Neural cell (in vitro differentiated cells): ENCODE measurements around the gene ACTA2. TPM values are rescaled to one million over a fixed set of nuclear protein-coding genes. Genes with fewer than 3 reads are reported as not detected.

Source experiments
- H2AFZ ChIP-seq: fragments of 200-600, 300-800 bp; sonication (generic), shearing (Covaris generic); 2 replicates; pipeline ENCODE4 v1.6.0; 2014; ENCODE audit warnings: low read depth, mild to moderate bottlenecking, antibody characterized with exemption, low read length, moderate library complexity
- H3F3A ChIP-seq: fragments of 200-600 bp; shearing (Covaris generic); 2 replicates; pipeline ENCODE4 v1.6.1; 2016; ENCODE audit warnings: mild to moderate bottlenecking, moderate library complexity, mixed read lengths, antibody characterized with exemption, low read length; ENCODE audit not compliant: insufficient read depth, poor library complexity, severe bottlenecking
- H3K27ac ChIP-seq: fragments of 200-600, 300-800 bp; sonication (generic), shearing (Covaris generic); 2 replicates; pipeline ENCODE4 v1.5.1; 2014; ENCODE audit warnings: mild to moderate bottlenecking, low read length, moderate library complexity
- H3K27me3 ChIP-seq: fragments of 300-800, 200-600 bp; sonication (generic), shearing (Covaris generic); 2 replicates; pipeline ENCODE4 v1.6.0; 2014; ENCODE audit warnings: mild to moderate bottlenecking, low read depth, low read length, moderate library complexity; ENCODE audit not compliant: insufficient read depth
- H3K36me3 ChIP-seq: fragments of 300-800, 200-600 bp; sonication (generic), shearing (Covaris generic); 2 replicates; pipeline ENCODE4 v1.5.1; 2014; ENCODE audit warnings: mild to moderate bottlenecking, antibody characterized with exemption, low read length, moderate library complexity; ENCODE audit not compliant: insufficient read depth
- H3K4me2 ChIP-seq: fragments of 300-800, 200-600 bp; sonication (generic), shearing (Covaris generic); 2 replicates; pipeline ENCODE4 v1.6.0; 2014; ENCODE audit warnings: mild to moderate bottlenecking, low read length
- H3K4me3 ChIP-seq: fragments of 300-800, 200-600 bp; sonication (generic), shearing (Covaris generic); 2 replicates; pipeline ENCODE4 v1.5.1; 2014; ENCODE audit warnings: mild to moderate bottlenecking, low read length, moderate library complexity
- H3K79me2 ChIP-seq: fragments of 200-600 bp; shearing (Covaris generic); replicated peaks from 2 replicates; pipeline ENCODE4 v1.6.0; 2014; ENCODE audit warnings: mild to moderate bottlenecking, low read length, moderate library complexity; ENCODE audit not compliant: insufficient read depth
- H3K9ac ChIP-seq: fragments of 300-800, 200-600 bp; sonication (generic), shearing (Covaris generic); 2 replicates; pipeline ENCODE4 v1.6.1; 2016; ENCODE audit warnings: mild to moderate bottlenecking, low read length, mixed read lengths
- H3K9me2 ChIP-seq: fragments of 200-600 bp; shearing (Covaris generic); 2 replicates; pipeline ENCODE4 v1.6.1; 2016; ENCODE audit warnings: mild to moderate bottlenecking, low read length, mixed read lengths; ENCODE audit not compliant: insufficient read depth
- H3K9me3 ChIP-seq: fragments of 200-600, 300-800 bp; sonication (generic), shearing (Covaris generic); 2 replicates; pipeline ENCODE4 v1.6.1; 2016; ENCODE audit warnings: mild to moderate bottlenecking, mixed run types, low read length, moderate library complexity, mixed read lengths
- H4K20me1 ChIP-seq: fragments of 200-600 bp; shearing (Covaris generic); 2 replicates; pipeline ENCODE4 v1.6.1; 2016; ENCODE audit warnings: mild to moderate bottlenecking, mixed run types; ENCODE audit not compliant: insufficient read depth
- CTCF ChIP-seq: fragments of 450-650 bp; IDR thresholded peaks from 2 replicates; pipeline ENCODE4 v1.5.1; 2014; ENCODE audit warnings: antibody characterized with exemption, mild to moderate bottlenecking, moderate library complexity; ENCODE audit not compliant: poor library complexity, severe bottlenecking
- EP300 ChIP-seq: fragments of 450-650 bp; conservative IDR thresholded peaks from 2 replicates; pipeline ENCODE4 v1.6.1; 2014; ENCODE audit warnings: antibody characterized with exemption, mild to moderate bottlenecking, moderate library complexity; ENCODE audit not compliant: poor library complexity, severe bottlenecking
- EZH2 ChIP-seq: fragments of 200-600, 300-800 bp; shearing (Covaris generic), sonication (generic); IDR thresholded peaks from 2 replicates; pipeline ENCODE4 v1.6.1; 2014; ENCODE audit warnings: antibody characterized with exemption, low read length, borderline replicate concordance, mild to moderate bottlenecking; ENCODE audit not compliant: insufficient read depth, poor library complexity, severe bottlenecking
- MXI1 ChIP-seq: fragments of 450-650 bp; conservative IDR thresholded peaks from 2 replicates; pipeline ENCODE4 v1.6.1; 2014; ENCODE audit warnings: antibody characterized with exemption, mild to moderate bottlenecking; ENCODE audit not compliant: poor library complexity, severe bottlenecking
- POLR2AphosphoS5 ChIP-seq: IDR thresholded peaks from 2 replicates; pipeline ENCODE4 v1.6.1; 2012
- RAD21 ChIP-seq: fragments of 450-650 bp; conservative IDR thresholded peaks from 2 replicates; pipeline ENCODE4 v1.6.1; 2014; ENCODE audit warnings: antibody characterized with exemption, mild to moderate bottlenecking, moderate library complexity
- REST ChIP-seq: IDR thresholded peaks from 2 replicates; pipeline ENCODE4 v1.6.1; 2012; ENCODE audit warnings: borderline replicate concordance
- SMC3 ChIP-seq: fragments of 450-650 bp; conservative IDR thresholded peaks from 2 replicates; pipeline ENCODE4 v1.6.1; 2014; ENCODE audit warnings: antibody characterized with exemption, mild to moderate bottlenecking, moderate library complexity; ENCODE audit not compliant: poor library complexity
- TAF1 ChIP-seq: IDR thresholded peaks from 2 replicates; pipeline ENCODE4 v1.6.1; 2012; ENCODE audit warnings: low read depth
- polyA plus RNA-seq: library from polyadenylated mRNA; depleted of rRNA; stranded (reverse); fragments of >200 nt; gene quantifications from 2 replicates; pipeline ENCODE4 v1.2.3, GENCODE V29; 2014

ACTA2 gene
- polyA plus RNA-seq, 1 donor from 2014 or later, result 0.53 TPM

- Histone ChIP-seq H4K20me1 (no peaks in the 10 kb centered on the region), H2AFZ (no peak overlapping the region), H3K27me3 (no peaks in the 10 kb centered on the region), H3K9me2 (no peaks in the 10 kb centered on the region), H3K36me3 (no peaks in the 10 kb centered on the region), H3K27ac (no peak overlapping the region), H3K4me2 (no peak overlapping the region), H3K79me2 (no peaks in the 10 kb centered on the region), H3F3A (no peaks in the 10 kb centered on the region), H3K9me3 (no peaks in the 10 kb centered on the region), H3K9ac (no peak overlapping the region), H3K4me3 (no peak overlapping the region)
- no peak for TF ChIP-seq EP300
- TF ChIP-seq RAD21, result no peak
- TF ChIP-seq EZH2, result no peak
- no peak for TF ChIP-seq SMC3
- no peak for TF ChIP-seq TAF1
- TF ChIP-seq CTCF, result no peak
- no peak for TF ChIP-seq POLR2AphosphoS5
- no peak for TF ChIP-seq MXI1
- TF ChIP-seq REST, result no peak
Measured at GRCh38 chr10:88979153-88979562, 26.6 kb upstream of the ACTA2 start.

GRCh38 chr10:88978463-88978862, 25.9 kb upstream of the ACTA2 start:
- no peak overlapping the region for H3K27ac ChIP-seq
- H2AFZ ChIP-seq, result no peak overlapping the region
- H3F3A ChIP-seq, result no peaks in the 10 kb centered on the region
- no peak overlapping the region for H3K4me2 ChIP-seq
- no peaks in the 10 kb centered on the region for H3K27me3 ChIP-seq
- no peak overlapping the region for H3K4me3 ChIP-seq
- H3K9me3 ChIP-seq, result no peaks in the 10 kb centered on the region
- H3K36me3 ChIP-seq, result no peaks in the 10 kb centered on the region
- H4K20me1 ChIP-seq, result no peaks in the 10 kb centered on the region
- no peak for TF ChIP-seq REST
- no peak for TF ChIP-seq SMC3
- TF ChIP-seq TAF1, result no peak
- no peak for TF ChIP-seq EZH2
- TF ChIP-seq MXI1, result no peak
- TF ChIP-seq EP300, result no peak
- no peak for TF ChIP-seq RAD21
- no peak for TF ChIP-seq POLR2AphosphoS5
- no peak for TF ChIP-seq CTCF
- no peaks in the 10 kb centered on the region for H3K9me2 ChIP-seq
- no peak overlapping the region for H3K9ac ChIP-seq
- H3K79me2 ChIP-seq, result no peaks in the 10 kb centered on the region
